H1 (cell line): Measurements from ENCODE around the gene HMG20A. TPM values are rescaled to one million over a fixed set of nuclear protein-coding genes. Genes with fewer than 3 reads are reported as not detected.

Source experiments
- CTCF ChIA-PET: fragments of 300-600 bp; sonication (Branson Sonifier 250); formaldehyde crosslinking; loops from one replicate; lab custom pipeline; 2021; ENCODE audit not compliant: partially characterized antibody; lab: Charles Lee
- POLR2A ChIA-PET: fragments of 300-600 bp; sonication (Branson Sonifier 250); formaldehyde crosslinking; loops from one replicate; lab custom pipeline; 2021; ENCODE audit warnings: inconsistent platforms; ENCODE audit not compliant: partially characterized antibody; lab: Charles Lee
- DNase-seq, 2 experiments: peaks; one replicate each; pipeline versions ENCODE4 v3.0.0 to v3.0.0-alpha.2; 2010 to 2022; ENCODE audit warnings: low spot score in 2 of 2, low read depth in 1 of 2, mixed read lengths in 1 of 2
- FAIRE-seq: peaks from 2 replicates; lab custom pipeline; 2011; peaks lifted over from hg19 to GRCh38; lab: Jason Lieb, UNC
- H2AFZ ChIP-seq: 2 replicates; pipeline ENCODE4 v1.8.1; 2012; ENCODE audit warnings: low read length, inconsistent platforms
- H2AK5ac ChIP-seq: 2 replicates; pipeline ENCODE4 v1.6.1; 2013; ENCODE audit warnings: low read depth, low read length
- H2BK120ac ChIP-seq: replicated peaks from 2 replicates; pipeline ENCODE3; 2013; ENCODE audit warnings: low read depth, low read length, inconsistent platforms
- H2BK12ac ChIP-seq: 2 replicates; pipeline ENCODE4 v1.6.1; 2013; ENCODE audit warnings: low read depth, low read length
- H2BK15ac ChIP-seq: 2 replicates; pipeline ENCODE4 v1.6.1; 2013; ENCODE audit warnings: low read length
- H2BK20ac ChIP-seq: 2 replicates; pipeline ENCODE4 v1.6.1; 2013; ENCODE audit warnings: low read length
- H2BK5ac ChIP-seq: 2 replicates; pipeline ENCODE4 v1.6.1; 2013; ENCODE audit warnings: low read depth, low read length
- H3K14ac ChIP-seq: 2 replicates; pipeline ENCODE4 v1.6.1; 2013; ENCODE audit warnings: inconsistent platforms; ENCODE audit not compliant: insufficient read length
- H3K18ac ChIP-seq: 2 replicates; pipeline ENCODE4 v1.6.1; 2013; ENCODE audit warnings: low read length; ENCODE audit errors: extremely low read depth
- H3K23ac ChIP-seq: 2 replicates; pipeline ENCODE4 v1.6.1; 2013; ENCODE audit warnings: inconsistent platforms; ENCODE audit not compliant: insufficient read length
- H3K23me2 ChIP-seq: 2 replicates; pipeline ENCODE4 v1.6.1; 2013; ENCODE audit warnings: low read depth, low read length
- H3K27ac ChIP-seq: 2 replicates; pipeline ENCODE4 v1.6.1; 2011; ENCODE audit warnings: low read depth, low read length, inconsistent platforms
- H3K27me3 ChIP-seq, 4 experiments: replicated peaks in 1 of 4; 1 replicate in 1 of 4; 2 replicates in 3 of 4; pipeline versions ENCODE4 v1.6.1 to v1.8.1; 2011 to 2013; ENCODE audit warnings: low read length in 3 of 4, mild to moderate bottlenecking in 3 of 4, inconsistent platforms in 2 of 4, mixed read lengths in 2 of 4, moderate library complexity in 1 of 4; ENCODE audit not compliant: control insufficient read depth in 3 of 4, insufficient read depth in 3 of 4; ENCODE audit errors: extremely low read depth in 1 of 4
- H3K36me3 ChIP-seq, 4 experiments: 2 replicates each; pipeline versions ENCODE4 v1.6.1 to v1.8.1; 2011 to 2013; ENCODE audit warnings: mild to moderate bottlenecking in 4 of 4, low read length in 3 of 4, moderate library complexity in 2 of 4, control low read depth in 1 of 4, inconsistent platforms in 1 of 4; ENCODE audit not compliant: insufficient read depth in 4 of 4, control insufficient read depth in 2 of 4
- H3K4ac ChIP-seq: replicated peaks from 2 replicates; pipeline ENCODE3; 2013; ENCODE audit warnings: low read length, low read depth, mixed read lengths, inconsistent platforms; ENCODE audit not compliant: insufficient read length
- H3K4me1 ChIP-seq, 4 experiments: replicated peaks in 1 of 4; 1 replicate in 1 of 4; 2 replicates in 3 of 4; pipeline versions ENCODE4 v1.6.1 to v1.8.1; 2011 to 2013; ENCODE audit warnings: low read length in 3 of 4, inconsistent platforms in 2 of 4, mixed read lengths in 1 of 4; ENCODE audit not compliant: insufficient read depth in 4 of 4, control insufficient read depth in 3 of 4
- H3K4me2 ChIP-seq, 2 experiments: 2 replicates each; pipeline versions ENCODE4 v1.6.1 to v1.8.1; 2011 to 2013; ENCODE audit warnings: low read depth in 2 of 2, low read length in 2 of 2, control low read depth in 1 of 2, inconsistent platforms in 1 of 2, mild to moderate bottlenecking in 1 of 2; ENCODE audit not compliant: insufficient read depth in 1 of 2
- H3K4me3 ChIP-seq, 4 experiments: fragments of 200-600, 300-600 bp in 1 of 4; sonication (generic), shearing (Covaris generic), sonication (Bioruptor Twin) in 1 of 4; 2 replicates each; pipeline versions ENCODE4 v1.5.1 to v1.8.1; 2011 to 2016; ENCODE audit warnings: low read length in 4 of 4, low read depth in 3 of 4, control low read depth in 2 of 4, inconsistent platforms in 2 of 4, mild to moderate bottlenecking in 2 of 4, mixed read lengths in 1 of 4, moderate library complexity in 1 of 4; ENCODE audit not compliant: insufficient read depth in 2 of 4; ENCODE audit errors: extremely low read depth in 1 of 4
- H3K56ac ChIP-seq: replicated peaks from 2 replicates; pipeline ENCODE3; 2013; ENCODE audit warnings: low read depth, mild to moderate bottlenecking, mixed read lengths, low read length, inconsistent platforms; ENCODE audit not compliant: insufficient read length
- H3K79me1 ChIP-seq: 2 replicates; pipeline ENCODE4 v1.6.1; 2013; ENCODE audit warnings: low read depth, low read length, control low read depth
- H3K79me2 ChIP-seq, 2 experiments: 2 replicates each; pipeline versions ENCODE4 v1.6.1 to v1.8.1; 2012 to 2013; ENCODE audit warnings: low read length in 2 of 2, mild to moderate bottlenecking in 2 of 2, inconsistent platforms in 1 of 2; ENCODE audit not compliant: insufficient read depth in 2 of 2, control insufficient read depth in 1 of 2
- H3K9ac ChIP-seq, 4 experiments: replicated peaks in 1 of 4; 1 replicate in 1 of 4; 2 replicates in 3 of 4; pipeline versions ENCODE4 v1.6.1 to v1.8.1; 2011 to 2013; ENCODE audit warnings: low read depth in 3 of 4, low read length in 3 of 4, control low read depth in 2 of 4, mild to moderate bottlenecking in 2 of 4, moderate library complexity in 2 of 4, inconsistent platforms in 1 of 4; ENCODE audit errors: extremely low read depth in 1 of 4
- H3K9me3 ChIP-seq, 2 experiments: 2 replicates each; pipeline versions ENCODE4 v1.6.1 to v1.8.1; 2012 to 2013; ENCODE audit warnings: mild to moderate bottlenecking in 2 of 2, moderate library complexity in 2 of 2, control low read depth in 1 of 2, inconsistent platforms in 1 of 2, low read depth in 1 of 2, low read length in 1 of 2, mixed read lengths in 1 of 2; ENCODE audit not compliant: insufficient read depth in 2 of 2
- H4K20me1 ChIP-seq, 2 experiments: replicated peaks in 1 of 2; 2 replicates each; pipeline versions ENCODE3 to v1.8.1; 2011 to 2013; ENCODE audit warnings: inconsistent platforms in 2 of 2, low read length in 2 of 2, mild to moderate bottlenecking in 1 of 2; ENCODE audit not compliant: insufficient read depth in 2 of 2, control insufficient read depth in 1 of 2
- H4K5ac ChIP-seq: 2 replicates; pipeline ENCODE4 v1.6.1; 2013; ENCODE audit warnings: low read length, low read depth, mixed read lengths, inconsistent platforms; ENCODE audit not compliant: insufficient read length
- H4K8ac ChIP-seq: 2 replicates; pipeline ENCODE4 v1.8.0; 2013; ENCODE audit warnings: mild to moderate bottlenecking, moderate library complexity, low read length, inconsistent platforms; ENCODE audit not compliant: insufficient read depth; ENCODE audit errors: extremely low read depth
- H4K91ac ChIP-seq: replicated peaks from 2 replicates; pipeline ENCODE3; 2013; ENCODE audit warnings: low read length, mixed read lengths, inconsistent platforms; ENCODE audit not compliant: insufficient read length
- EGR1 ChIP-seq: IDR thresholded peaks from 2 replicates; pipeline ENCODE4 v1.6.1; 2011; ENCODE audit warnings: low read depth, low read length, borderline replicate concordance
- GTF2F1 ChIP-seq: IDR thresholded peaks from 2 replicates; pipeline ENCODE4 v1.6.1; 2012; ENCODE audit warnings: low read depth, low read length, improper control_type of control experiment, borderline replicate concordance
- POLR2AphosphoS5 ChIP-seq: IDR thresholded peaks from 2 replicates; pipeline ENCODE4 v1.6.1; 2011; ENCODE audit warnings: low read depth, low read length
- WGBS, 2 experiments: shearing (Covaris generic) in 1 of 2; methylation state at CpG; one replicate each; pipeline versions ENCODE4 v1.1.6 to v1.1.7; 2013 to 2015; ENCODE audit warnings: low lambda C conversion rate in 2 of 2, mixed read lengths in 2 of 2, inconsistent platforms in 1 of 2, low coverage in 1 of 2, missing lambda C conversion rate in 1 of 2; ENCODE audit not compliant: insufficient replicate concordance in 2 of 2, insufficient coverage in 1 of 2, insufficient read length in 1 of 2; ENCODE audit errors: extremely low coverage in 1 of 2, missing lambda C conversion rate in 1 of 2; 5-methylcytosine and 5-hydroxymethylcytosine counted together
- polyA plus RNA-seq, 7 experiments: library from polyadenylated mRNA; depleted of rRNA in 3 of 7; stranded (reverse) in 5 of 7; unstranded in 2 of 7; fragments of >200 nt in 5 of 7; fragments of 200-250 nt in 2 of 7; gene quantifications; 1 replicate in 5 of 7; 2 replicates in 1 of 7; 4 replicates in 1 of 7; pipeline versions ENCODE4 v1.2.1 to v1.2.3, GENCODE V29; 2011 to 2013; ENCODE audit warnings: missing spikeins in 2 of 7, mixed read lengths in 2 of 7
- total RNA-seq: library from RNA; stranded (reverse); fragmentation: NEBNext Ultra II Directional; extraction: Animal tissue kit (Norgen Biotek cat#: 25700); gene quantifications from 2 replicates; pipeline ENCODE4 v1.2.1, GENCODE V29; 2021

The HMG20A gene
- total and polyA plus RNA-seq, 2 of the 8 experiments (the other 6 are each of a cell fraction or from before 2014, with no cell fraction given) = 52.1 to 59.7 TPM

DNA sequence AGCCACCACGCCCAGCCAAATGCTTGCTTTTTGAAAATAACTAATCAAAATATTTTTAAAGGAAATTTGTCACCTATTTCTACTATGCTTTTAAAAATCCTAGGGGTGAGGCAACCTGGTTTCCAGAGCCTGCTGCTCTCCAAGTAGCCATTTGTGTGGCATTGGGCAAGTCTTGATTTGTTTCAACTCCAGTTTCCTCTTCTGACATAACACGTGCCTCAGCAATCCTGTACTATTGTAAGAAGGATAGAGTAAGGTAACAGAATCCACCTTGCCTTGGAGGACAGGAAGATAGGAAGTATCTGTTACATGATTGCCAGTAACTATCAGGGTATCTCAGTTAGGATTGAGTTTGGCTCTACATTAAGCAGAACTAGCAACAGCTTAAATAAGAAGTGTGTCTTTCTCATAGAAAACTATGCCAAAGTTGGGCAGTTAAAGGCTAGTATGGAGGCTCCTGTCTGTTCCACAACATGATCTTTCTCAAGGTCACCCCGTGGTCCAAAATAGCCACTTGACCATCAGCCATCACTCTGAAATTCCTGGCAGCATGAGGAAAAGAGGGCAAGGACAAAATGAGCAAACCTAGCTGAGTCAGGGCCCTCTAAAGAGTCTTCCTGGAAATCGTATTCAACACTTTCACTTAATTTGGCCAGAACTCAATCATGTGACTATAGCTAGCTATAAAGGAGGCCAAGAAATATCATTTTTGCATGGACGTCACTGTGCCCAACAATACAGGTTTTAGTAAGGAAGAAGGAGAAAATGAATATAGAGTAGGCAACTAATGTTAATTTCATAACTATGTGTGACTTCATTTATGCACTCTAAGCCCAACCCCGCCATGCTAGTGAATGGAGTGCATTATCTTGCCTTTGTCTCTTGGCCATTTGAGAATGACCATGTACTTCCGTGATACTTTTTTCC lies 66.1 kb downstream of the HMG20A start:
- ChIA-PET POLR2A (interaction anchor here (0.6 to 1.7 kb wide), 3 partner anchors 57 to 284 kb away, joined by 3 to 5 read pairs (median 3); no protein-coding TSS in a partner anchor), CTCF (interaction anchor here (1.2 to 2.5 kb wide), 4 partner anchors 10 to 304 kb away, joined by 3 to 19 read pairs (median 4); no protein-coding TSS in a partner anchor)
- Histone ChIP-seq H3K27ac (no peak overlapping the region), H4K8ac (no peak overlapping the region), H3K18ac (no peak overlapping the region), H3K23me2 (no peaks in the 10 kb centered on the region), H3K4me1 (peaks cover 3 to 20% (median 18%) of the 10 kb centered on the region in 4 experiments), H3K9me3 (no peaks in the 10 kb centered on the region), H3K4me2 (no peak overlapping the region), H3K36me3 (peaks cover 0 to 11% (median 0%) of the 10 kb centered on the region in 4 experiments; a peak in 3 of 8 replicates), H4K91ac (no peak overlapping the region), H2BK12ac (no peak overlapping the region; the same call in 1 of the 2 replicates), H3K79me2 (no peaks in the 10 kb centered on the region), H2BK20ac (no peak overlapping the region), H4K20me1 (no peaks in the 10 kb centered on the region), H3K9ac (no peak overlapping the region), H2BK5ac (no peak overlapping the region), H3K4me3 (no peak overlapping the region), H3K4ac (no peak overlapping the region), H2AFZ (no peak overlapping the region), H2BK120ac (no peak overlapping the region), H3K56ac (no peak overlapping the region), H4K5ac (no peak overlapping the region), H3K23ac (no peak overlapping the region), H2AK5ac (no peak overlapping the region), H3K27me3 (no peaks in the 10 kb centered on the region), H3K14ac (no peak overlapping the region), H3K79me1 (no peaks in the 10 kb centered on the region), H2BK15ac (no peak overlapping the region)
- WGBS, 2 experiments = 90% methylated on average over 7 of the region's 7 CpGs; no CpG with 5 or more reads in 1 of the 2 experiments
- FAIRE-seq (no peak), DNase-seq (no peak)
- TF ChIP-seq POLR2AphosphoS5 (no peak), GTF2F1 (no peak), EGR1 (no peak)
